ENCODE measurements around the gene GRK5. TPM values are rescaled to one million over a fixed set of nuclear protein-coding genes. Genes with fewer than 3 reads are reported as not detected.

Gene GRK5
- total RNA-seq, 3 donors from 2014 or later (not counting 1 experiment from before 2014, with no cell fraction given): 37.6 to 54.3 (median 47.9) TPM

DNA sequence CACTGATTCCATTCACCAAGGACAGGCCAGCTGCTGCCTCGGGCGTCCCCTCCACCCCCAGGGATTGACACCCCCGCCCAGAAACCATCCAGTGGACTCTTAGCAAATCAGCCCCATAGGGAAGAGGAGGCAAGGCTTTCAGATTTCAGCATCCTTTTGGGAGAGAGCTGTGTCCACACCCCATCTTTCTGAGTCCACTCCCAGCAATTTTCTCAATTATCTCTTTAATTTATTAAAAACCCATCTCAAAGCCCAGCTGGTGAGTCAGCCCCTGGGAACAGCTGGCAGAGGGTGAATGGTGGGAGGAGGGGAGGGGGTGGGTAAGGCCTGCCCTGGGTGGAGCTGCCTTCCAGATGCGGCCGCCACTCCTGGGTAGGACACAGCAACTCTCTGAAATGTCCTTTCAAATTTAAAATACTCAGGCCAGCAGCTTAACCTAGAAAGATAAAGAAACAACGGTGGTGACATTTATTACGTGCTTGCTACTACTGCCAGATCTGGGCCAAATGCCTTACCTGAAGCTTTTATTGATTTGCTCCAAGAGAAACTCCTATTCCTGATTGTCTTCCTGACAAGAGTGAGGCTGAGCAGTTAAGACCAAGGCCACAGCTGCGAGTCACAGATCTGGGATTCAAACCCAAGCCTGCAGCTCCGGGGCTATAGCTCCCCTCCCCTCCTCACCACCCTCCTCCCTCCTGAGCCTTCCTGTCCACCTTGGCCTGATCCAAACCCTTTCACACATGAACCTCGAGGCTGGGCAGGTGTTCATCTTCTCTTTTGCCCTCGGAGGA, 214.7 kb downstream of the GRK5 start:
- Mint-ChIP-seq H3K27me3 (ENCODE audit: low read depth in 2 of 2) (no peaks in the 10 kb centered on the region), H3K9me3 (no peaks in the 10 kb centered on the region), H3K4me1 (peaks cover 0 to 5% of the 10 kb centered on the region in 2 donors), H3K4me3 (no peak overlapping the region), H3K27ac (no peak overlapping the region), H3K36me3 (peaks cover 8% of the 10 kb centered on the region)
- H3K36me3 ChIP-seq (ENCODE audit: control insufficient read depth, insufficient read depth, low read length): peaks cover 4% of the 10 kb centered on the region
- H3K27me3 ChIP-seq (ENCODE audit: control insufficient read depth, insufficient read depth, low read length): no peaks in the 10 kb centered on the region
- no peaks in the 10 kb centered on the region for H3K4me1 ChIP-seq (ENCODE audit: control insufficient read depth, insufficient read depth, low read length)
- H3K9me3 ChIP-seq (ENCODE audit: control insufficient read depth, insufficient read depth, low read length): no peaks in the 10 kb centered on the region
- intact Hi-C loops (cut with micrococcal nuclease): no loop called here
- TF ChIP-seq CTCF (IDR thresholded peaks at IDR 0.05): no peak
- 93% methylated on average over 11 of the region's 11 CpGs for WGBS (ENCODE audit: insufficient coverage)
- no peak overlapping the region for H3K27ac ChIP-seq (ENCODE audit: low read length)
- no peak overlapping the region for H3K4me3 ChIP-seq (ENCODE audit: low read length)
- DNase-seq: no peak
- ATAC-seq: no peak

GRCh38 chr10:119422682-119423509, 215.5 kb downstream of the GRK5 start:
- ATAC-seq (no peak), DNase-seq (no peak)
- H3K27ac Mint-ChIP-seq: no peak overlapping the region
- H3K27me3 ChIP-seq (ENCODE audit: control insufficient read depth, insufficient read depth, low read length): no peaks in the 10 kb centered on the region
- no peak overlapping the region for H3K4me3 ChIP-seq (ENCODE audit: low read length)
- H3K27ac ChIP-seq (ENCODE audit: low read length): no peak overlapping the region
- no peak overlapping the region for H3K4me3 Mint-ChIP-seq
- H3K36me3 ChIP-seq (ENCODE audit: control insufficient read depth, insufficient read depth, low read length): peaks cover 7% of the 10 kb centered on the region
- no peaks in the 10 kb centered on the region for H3K9me3 Mint-ChIP-seq
- peaks cover 8% of the 10 kb centered on the region for H3K36me3 Mint-ChIP-seq
- intact Hi-C loops (cut with micrococcal nuclease): no loop called here
- H3K9me3 ChIP-seq (ENCODE audit: control insufficient read depth, insufficient read depth, low read length): no peaks in the 10 kb centered on the region
- peaks cover 0 to 5% of the 10 kb centered on the region in 2 donors for H3K4me1 Mint-ChIP-seq
- 93% methylated on average over 12 of the region's 12 CpGs for WGBS (ENCODE audit: insufficient coverage)
- no peak for TF ChIP-seq CTCF (IDR thresholded peaks at IDR 0.05)
- H3K4me1 ChIP-seq (ENCODE audit: control insufficient read depth, insufficient read depth, low read length): no peaks in the 10 kb centered on the region
- H3K27me3 Mint-ChIP-seq (ENCODE audit: low read depth in 2 of 2): no peaks in the 10 kb centered on the region

- DNase-seq (no peak), ATAC-seq (no peak)
- Histone ChIP-seq H3K9me3 (ENCODE audit: control insufficient read depth, insufficient read depth, low read length) (no peaks in the 10 kb centered on the region), H3K27me3 (ENCODE audit: control insufficient read depth, insufficient read depth, low read length) (no peaks in the 10 kb centered on the region), H3K36me3 (ENCODE audit: control insufficient read depth, insufficient read depth, low read length) (peaks cover 15% of the 10 kb centered on the region), H3K27ac (ENCODE audit: low read length) (no peak overlapping the region), H3K4me3 (ENCODE audit: low read length) (no peak overlapping the region), H3K4me1 (ENCODE audit: control insufficient read depth, insufficient read depth, low read length) (no peaks in the 10 kb centered on the region)
- peaks cover 0 to 5% of the 10 kb centered on the region in 2 donors for H3K4me1 Mint-ChIP-seq
- intact Hi-C loops (cut with micrococcal nuclease): no loop called here
- WGBS (ENCODE audit: insufficient coverage): 94% methylated on average over 7 of the region's 7 CpGs
- H3K4me3 Mint-ChIP-seq: no peak overlapping the region
- no peak overlapping the region for H3K27ac Mint-ChIP-seq
- no peaks in the 10 kb centered on the region for H3K27me3 Mint-ChIP-seq (ENCODE audit: low read depth in 2 of 2)
- H3K36me3 Mint-ChIP-seq: peaks cover 8% of the 10 kb centered on the region
- TF ChIP-seq CTCF (IDR thresholded peaks at IDR 0.05): no peak
- no peaks in the 10 kb centered on the region for H3K9me3 Mint-ChIP-seq
These were observed 216.3 kb downstream of the GRK5 start for GRCh38 chr10:119423510-119424257.

Data from natural killer cell (primary cell).